CD14-positive monocyte (primary cell): Measurements from ENCODE around the gene ADGRL3. TPM values are rescaled to one million over a fixed set of nuclear protein-coding genes. Genes with fewer than 3 reads are reported as not detected.

Experiments
- DNase-seq, 3 donors: peaks; one replicate each; pipeline ENCODE4 v3.0.0-alpha.2; 2011 to 2022
- H2AFZ ChIP-seq: 2 replicates; pipeline ENCODE4 v1.6.0; 2012; ENCODE audit warnings: mild to moderate bottlenecking, low read depth, low read length, inconsistent platforms; ENCODE audit not compliant: insufficient read depth, poor library complexity, severe bottlenecking
- H3K27ac ChIP-seq, 2 donors: 1 replicate in 1 of 2; 2 replicates in 1 of 2; pipeline ENCODE4 v1.5.1; 2012 to 2013; ENCODE audit warnings: low read length in 2 of 2, control low read depth in 1 of 2, inconsistent platforms in 1 of 2, low read depth in 1 of 2, mild to moderate bottlenecking in 1 of 2
- H3K27me3 ChIP-seq, 2 donors: one replicate each; pipeline versions ENCODE4 v1.6.0 to v1.6.1; 2011 to 2013; ENCODE audit warnings: low read length in 2 of 2; ENCODE audit not compliant: control insufficient read depth in 2 of 2, insufficient read depth in 2 of 2
- H3K36me3 ChIP-seq, 2 donors: replicated peaks in 1 of 2; 1 replicate in 1 of 2; 2 replicates in 1 of 2; pipeline versions ENCODE4 v1.5.1 to v1.6.1; 2012 to 2013; ENCODE audit warnings: low read length in 2 of 2, control low read depth in 1 of 2, inconsistent platforms in 1 of 2, mild to moderate bottlenecking in 1 of 2; ENCODE audit not compliant: insufficient read depth in 2 of 2, control insufficient read depth in 1 of 2
- H3K4me1 ChIP-seq, 2 donors: 1 replicate in 1 of 2; 2 replicates in 1 of 2; pipeline versions ENCODE4 v1.5.1 to v1.6.1; 2012 to 2013; ENCODE audit warnings: low read length in 2 of 2, control low read depth in 1 of 2, inconsistent platforms in 1 of 2, mild to moderate bottlenecking in 1 of 2, moderate library complexity in 1 of 2; ENCODE audit not compliant: insufficient read depth in 2 of 2, control insufficient read depth in 1 of 2
- H3K4me2 ChIP-seq: replicated peaks from 2 replicates; pipeline ENCODE3; 2012; ENCODE audit warnings: low read length, moderate library complexity, mild to moderate bottlenecking; ENCODE audit not compliant: poor library complexity, severe bottlenecking; ENCODE audit errors: extremely low read depth
- H3K4me3 ChIP-seq, 3 experiments: fragments of 200-600 bp in 1 of 3; sonication (generic) in 1 of 3; replicated peaks in 1 of 3; 1 replicate in 2 of 3; 2 replicates in 1 of 3; pipeline ENCODE4 v1.5.1; 2011 to 2013; ENCODE audit warnings: low read length in 3 of 3, mild to moderate bottlenecking in 3 of 3, control low read depth in 2 of 3, low read depth in 2 of 3, inconsistent platforms in 1 of 3, moderate library complexity in 1 of 3
- H3K79me2 ChIP-seq: 2 replicates; pipeline ENCODE4 v1.6.0; 2012; ENCODE audit warnings: mild to moderate bottlenecking, control low read depth, inconsistent platforms, low read length, moderate library complexity; ENCODE audit not compliant: insufficient read depth
- H3K9ac ChIP-seq: 2 replicates; pipeline ENCODE4 v1.6.0; 2017; ENCODE audit warnings: low read length, mild to moderate bottlenecking; ENCODE audit not compliant: insufficient read depth, poor library complexity, severe bottlenecking
- H3K9me3 ChIP-seq, 2 donors: replicated peaks in 1 of 2; 1 replicate in 1 of 2; 2 replicates in 1 of 2; pipeline versions ENCODE4 v1.5.1 to v1.6.1; 2012 to 2013; ENCODE audit warnings: low read length in 2 of 2, control low read depth in 1 of 2; ENCODE audit not compliant: control insufficient read depth in 1 of 2, insufficient read depth in 1 of 2
- H4K20me1 ChIP-seq: 2 replicates; pipeline ENCODE4 v1.6.0; 2012; ENCODE audit warnings: mild to moderate bottlenecking, low read length, control low read depth, moderate library complexity; ENCODE audit not compliant: insufficient read depth
- H3K27ac Mint-ChIP-seq, 7 donors: one replicate each; pipeline ENCODE4 v1.8.0; 2020; ENCODE audit warnings: mild to moderate bottlenecking in 7 of 7, mixed read lengths in 7 of 7, moderate library complexity in 6 of 7, inconsistent platforms in 2 of 7
- H3K27me3 Mint-ChIP-seq, 3 donors: one replicate each; pipeline ENCODE4 v1.8.0; 2021 to 2022; ENCODE audit warnings: low read depth in 3 of 3, mild to moderate bottlenecking in 3 of 3, mixed read lengths in 3 of 3, moderate library complexity in 3 of 3, inconsistent platforms in 1 of 3
- H3K36me3 Mint-ChIP-seq, 2 donors: one replicate each; pipeline ENCODE4 v1.8.0; 2020; ENCODE audit warnings: mixed read lengths in 2 of 2, inconsistent platforms in 1 of 2, mild to moderate bottlenecking in 1 of 2
- H3K4me1 Mint-ChIP-seq: one replicate; pipeline ENCODE4 v1.8.0; 2020; ENCODE audit warnings: mild to moderate bottlenecking, mixed read lengths
- H3K4me3 Mint-ChIP-seq, 2 donors: one replicate each; pipeline ENCODE4 v1.8.0; 2020; ENCODE audit warnings: mild to moderate bottlenecking in 2 of 2, mixed read lengths in 2 of 2, moderate library complexity in 1 of 2
- H3K9me3 Mint-ChIP-seq, 7 donors: one replicate each; pipeline ENCODE4 v1.8.0; 2020 to 2022; ENCODE audit warnings: mixed read lengths in 7 of 7, mild to moderate bottlenecking in 6 of 7, moderate library complexity in 6 of 7, inconsistent platforms in 2 of 7
- WGBS: methylation state at CpG from one replicate; pipeline ENCODE4 v1.1.5; 2013; ENCODE audit warnings: missing lambda C conversion rate; ENCODE audit not compliant: insufficient coverage; 5-methylcytosine and 5-hydroxymethylcytosine counted together
- intact Hi-C, 2 donors: fragments of 100-400 bp; cut with micrococcal nuclease; formaldehyde crosslinking; loops; one replicate each; pipeline versions ENCODE4 v1.15.0 to v1.15.1; 2023
- polyA plus RNA-seq, 3 donors: library from polyadenylated mRNA; depleted of rRNA in 1 of 3; unstranded in 2 of 3; stranded (reverse) in 1 of 3; fragments of 300-500 nt in 2 of 3; fragments of >200 nt in 1 of 3; fragmentation: Illumina TruSeq in 2 of 3; gene quantifications; 1 replicate in 2 of 3; 2 replicates in 1 of 3; pipeline ENCODE4 v1.2.3, GENCODE V29; 2012 to 2021
- TF ChIP-seq, protein P1 (sequence below): fragments of 200-600 bp; IDR thresholded peaks from one replicate; pipeline ENCODE4 v1.8.0; 2022; ENCODE audit warnings: antibody characterized with exemption, mild to moderate bottlenecking

ADGRL3 gene
- polyA plus RNA-seq, 3 donors = not detected

DNA sequence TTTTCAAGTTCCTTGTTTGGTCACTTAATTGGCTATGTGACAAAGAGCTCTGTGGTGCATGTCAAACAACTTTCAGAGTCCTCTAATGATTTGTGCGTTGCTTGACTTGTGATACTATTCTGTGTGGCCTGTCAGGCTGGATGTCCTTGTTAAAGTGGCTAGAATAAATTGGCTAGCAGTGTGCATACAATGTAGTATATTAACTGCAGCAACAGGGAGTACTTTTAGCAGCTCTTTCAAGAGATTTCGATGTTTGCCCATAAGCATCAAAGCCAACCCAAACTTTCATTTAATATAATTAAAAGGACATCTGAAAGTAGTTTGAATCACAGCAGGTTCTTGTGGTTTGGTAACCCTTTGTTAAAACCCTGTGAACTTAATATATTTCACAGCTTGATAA, 718.9 kb downstream of the ADGRL3 start:
- TF ChIP-seq, protein P1, sequence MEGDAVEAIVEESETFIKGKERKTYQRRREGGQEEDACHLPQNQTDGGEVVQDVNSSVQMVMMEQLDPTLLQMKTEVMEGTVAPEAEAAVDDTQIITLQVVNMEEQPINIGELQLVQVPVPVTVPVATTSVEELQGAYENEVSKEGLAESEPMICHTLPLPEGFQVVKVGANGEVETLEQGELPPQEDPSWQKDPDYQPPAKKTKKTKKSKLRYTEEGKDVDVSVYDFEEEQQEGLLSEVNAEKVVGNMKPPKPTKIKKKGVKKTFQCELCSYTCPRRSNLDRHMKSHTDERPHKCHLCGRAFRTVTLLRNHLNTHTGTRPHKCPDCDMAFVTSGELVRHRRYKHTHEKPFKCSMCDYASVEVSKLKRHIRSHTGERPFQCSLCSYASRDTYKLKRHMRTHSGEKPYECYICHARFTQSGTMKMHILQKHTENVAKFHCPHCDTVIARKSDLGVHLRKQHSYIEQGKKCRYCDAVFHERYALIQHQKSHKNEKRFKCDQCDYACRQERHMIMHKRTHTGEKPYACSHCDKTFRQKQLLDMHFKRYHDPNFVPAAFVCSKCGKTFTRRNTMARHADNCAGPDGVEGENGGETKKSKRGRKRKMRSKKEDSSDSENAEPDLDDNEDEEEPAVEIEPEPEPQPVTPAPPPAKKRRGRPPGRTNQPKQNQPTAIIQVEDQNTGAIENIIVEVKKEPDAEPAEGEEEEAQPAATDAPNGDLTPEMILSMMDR = no peak
- Histone ChIP-seq H3K9me3 (no peaks in the 10 kb centered on the region), H3K9ac (no peak overlapping the region), H2AFZ (no peak overlapping the region), H3K4me3 (no peak overlapping the region), H3K27ac (no peak overlapping the region), H3K4me1 (no peaks in the 10 kb centered on the region), H3K36me3 (no peaks in the 10 kb centered on the region), H4K20me1 (no peaks in the 10 kb centered on the region), H3K79me2 (no peaks in the 10 kb centered on the region), H3K27me3 (no peaks in the 10 kb centered on the region), H3K4me2 (no peak overlapping the region)
- no peak for DNase-seq
- peaks cover 0 to 3% (median 0%) of the 10 kb centered on the region in 7 donors for H3K9me3 Mint-ChIP-seq
- intact Hi-C loops = no loop called here
- no peaks in the 10 kb centered on the region for H3K27me3 Mint-ChIP-seq
- WGBS = 63% methylated on average over 1 of the region's 2 CpGs
- H3K27ac Mint-ChIP-seq = no peak overlapping the region
- H3K36me3 Mint-ChIP-seq = no peaks in the 10 kb centered on the region
- no peak overlapping the region for H3K4me3 Mint-ChIP-seq
- no peaks in the 10 kb centered on the region for H3K4me1 Mint-ChIP-seq

DNA sequence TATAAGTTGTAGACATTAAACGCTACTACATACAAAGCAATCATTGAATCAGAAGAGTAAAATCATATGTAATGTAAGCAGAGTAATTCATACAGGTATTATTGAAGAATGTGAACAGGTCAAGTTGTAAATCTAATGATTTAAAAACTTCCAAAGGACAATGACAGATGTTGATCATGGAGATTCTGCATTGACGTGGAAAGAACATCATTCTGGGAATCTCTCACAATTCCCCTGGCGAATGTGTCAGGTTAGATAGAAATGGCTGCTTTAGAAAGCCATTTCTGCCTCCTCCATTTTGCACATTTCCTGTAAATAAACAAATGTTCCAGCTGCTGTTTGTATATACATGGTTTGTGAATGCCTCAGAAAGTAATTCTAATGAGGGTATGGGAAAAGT, 719.4 kb downstream of the ADGRL3 start:
- H3K4me2 ChIP-seq = no peak overlapping the region

More for the DNA sequence above, 719.4 kb downstream of the ADGRL3 start:
- no peaks in the 10 kb centered on the region for H3K4me1 Mint-ChIP-seq
- no peaks in the 10 kb centered on the region for H3K36me3 Mint-ChIP-seq
- H3K4me1 ChIP-seq = no peaks in the 10 kb centered on the region
- no peak overlapping the region for H3K9ac ChIP-seq
- H3K27me3 Mint-ChIP-seq = no peaks in the 10 kb centered on the region
- no peak for DNase-seq
- H3K4me3 ChIP-seq = no peak overlapping the region
- no peaks in the 10 kb centered on the region for H3K9me3 ChIP-seq
- no peak overlapping the region for H3K27ac Mint-ChIP-seq
- TF ChIP-seq, protein P1 = no peak
- no peak overlapping the region for H3K27ac ChIP-seq
- H3K36me3 ChIP-seq = no peaks in the 10 kb centered on the region
- no peaks in the 10 kb centered on the region for H3K27me3 ChIP-seq
- H2AFZ ChIP-seq = no peak overlapping the region
- no peaks in the 10 kb centered on the region for H3K79me2 ChIP-seq
- WGBS = no CpG with 5 or more reads among the region's 3 CpGs
- intact Hi-C loops = no loop called here
- H3K4me3 Mint-ChIP-seq = no peak overlapping the region
- H4K20me1 ChIP-seq = no peaks in the 10 kb centered on the region
- peaks cover 0 to 3% (median 0%) of the 10 kb centered on the region in 7 donors for H3K9me3 Mint-ChIP-seq
